Common myeloid progenitor, CD34-positive (primary cell): ENCODE data around the gene TAS1R1. TPM values are rescaled to one million over a fixed set of nuclear protein-coding genes. Genes with fewer than 3 reads are reported as not detected.

Experiments
- CTCF ChIA-PET: fragments of 350-600 bp; sonication (Branson Sonifier 250); formaldehyde crosslinking; loops from one replicate; lab custom pipeline; 2021; ENCODE audit warnings: antibody characterized with exemption; lab: Charles Lee
- POLR2A ChIA-PET: fragments of 350-600 bp; sonication (Branson Sonifier 250); formaldehyde crosslinking; loops from one replicate; lab custom pipeline; 2021; ENCODE audit warnings: antibody characterized with exemption; lab: Charles Lee
- DNase-seq, 3 donors: peaks; one replicate each; pipeline versions ENCODE4 v3.0.0 to v3.0.0-alpha.2; 2013
- H3K27ac ChIP-seq, 2 experiments: 1 replicate in 1 of 2; 2 replicates in 1 of 2; pipeline ENCODE4 v1.7.0; 2013; ENCODE audit warnings: inconsistent platforms in 2 of 2, low read length in 2 of 2, mild to moderate bottlenecking in 2 of 2, low read depth in 1 of 2, moderate library complexity in 1 of 2; ENCODE audit not compliant: severe bottlenecking in 2 of 2, insufficient read depth in 1 of 2, poor library complexity in 1 of 2
- H3K27me3 ChIP-seq, 5 experiments: replicated peaks in 2 of 5; 1 replicate in 3 of 5; 2 replicates in 2 of 5; pipeline versions ENCODE4 v1.6.1 to v1.7.0; 2013; ENCODE audit warnings: low read length in 4 of 5, mild to moderate bottlenecking in 2 of 5, moderate library complexity in 2 of 5, inconsistent platforms in 1 of 5; ENCODE audit not compliant: insufficient read depth in 5 of 5, control insufficient read depth in 4 of 5
- H3K36me3 ChIP-seq, 4 experiments: 1 replicate in 2 of 4; 2 replicates in 2 of 4; pipeline versions ENCODE4 v1.6.1 to v1.7.0; 2013; ENCODE audit warnings: low read length in 3 of 4, control low read depth in 1 of 4, mild to moderate bottlenecking in 1 of 4; ENCODE audit not compliant: control insufficient read depth in 4 of 4, insufficient read depth in 4 of 4
- H3K4me1 ChIP-seq, 4 experiments: 1 replicate in 3 of 4; 2 replicates in 1 of 4; pipeline versions ENCODE4 v1.6.1 to v1.7.1; 2013; ENCODE audit warnings: low read length in 3 of 4, mild to moderate bottlenecking in 3 of 4, control low read depth in 1 of 4, inconsistent platforms in 1 of 4, moderate library complexity in 1 of 4; ENCODE audit not compliant: control insufficient read depth in 4 of 4, insufficient read depth in 4 of 4; ENCODE audit errors: control extremely low read depth in 1 of 4
- H3K4me3 ChIP-seq, 7 experiments: 1 replicate in 4 of 7; 2 replicates in 3 of 7; pipeline versions ENCODE4 v1.5.1 to v1.7.0; 2013; ENCODE audit warnings: mild to moderate bottlenecking in 7 of 7, low read length in 6 of 7, moderate library complexity in 6 of 7, inconsistent platforms in 2 of 7, low read depth in 2 of 7, control low read depth in 1 of 7; ENCODE audit not compliant: insufficient read depth in 4 of 7, control insufficient read depth in 1 of 7; ENCODE audit errors: extremely low read depth in 1 of 7
- H3K9me3 ChIP-seq, 5 experiments: 1 replicate in 4 of 5; 2 replicates in 1 of 5; pipeline versions ENCODE4 v1.6.1 to v1.7.1; 2013; ENCODE audit warnings: low read length in 4 of 5, mild to moderate bottlenecking in 2 of 5, inconsistent platforms in 1 of 5, low read depth in 1 of 5, moderate library complexity in 1 of 5; ENCODE audit not compliant: control insufficient read depth in 4 of 5, insufficient read depth in 2 of 5; ENCODE audit errors: control extremely low read depth in 1 of 5
- WGBS: methylation state at CpG from one replicate; pipeline ENCODE4 v1.1.5; 2013; ENCODE audit not compliant: insufficient coverage; 5-methylcytosine and 5-hydroxymethylcytosine counted together
- polyA plus RNA-seq: library from polyadenylated mRNA; unstranded; fragments of 120-200 nt; gene quantifications from one replicate; pipeline ENCODE4 v1.2.1, GENCODE V29; 2013

TAS1R1 gene
- polyA plus RNA-seq, result 0.04 TPM

DNA sequence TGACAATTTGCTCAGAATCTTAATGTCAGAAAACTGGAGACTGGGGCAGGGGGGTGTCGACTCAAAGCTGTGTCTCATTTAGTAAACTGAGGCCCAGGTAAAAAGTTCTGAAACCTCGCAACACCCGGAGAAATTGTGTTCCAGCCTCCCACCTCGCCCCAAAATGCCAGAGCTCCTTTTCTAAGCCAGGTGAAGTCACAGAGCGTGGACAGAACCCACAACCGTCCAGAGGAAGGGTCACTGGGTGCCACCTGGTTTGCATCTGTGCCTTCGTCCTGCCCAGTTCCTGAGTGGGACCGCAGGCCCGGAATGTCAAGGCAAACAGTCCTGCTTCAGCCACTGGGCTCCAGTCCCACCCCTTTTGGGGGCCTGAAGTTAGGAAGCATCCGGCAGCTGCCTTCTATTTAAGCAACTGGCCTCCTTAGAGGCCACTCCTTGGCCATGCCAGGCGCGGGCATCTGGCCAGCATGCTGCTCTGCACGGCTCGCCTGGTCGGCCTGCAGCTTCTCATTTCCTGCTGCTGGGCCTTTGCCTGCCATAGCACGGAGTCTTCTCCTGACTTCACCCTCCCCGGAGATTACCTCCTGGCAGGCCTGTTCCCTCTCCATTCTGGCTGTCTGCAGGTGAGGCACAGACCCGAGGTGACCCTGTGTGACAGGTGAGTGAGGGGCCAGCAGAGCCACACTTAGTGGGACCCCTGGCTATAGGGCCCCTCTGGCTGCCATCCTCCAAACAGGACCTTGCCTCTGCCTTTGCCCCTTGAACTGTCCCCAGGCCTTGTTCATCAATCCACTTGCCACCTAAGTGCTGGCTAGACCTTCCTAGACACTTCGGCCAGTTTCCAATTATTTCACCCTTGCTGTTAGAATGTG is at the start of gene TAS1R1:
TSS of gene TAS1R1 (plus strand) at position 401 of the 872 bp plus-strand sequence. CDS start at position 468, 67 bp downstream.
- no peaks in the 10 kb centered on the region for H3K27me3 ChIP-seq
- H3K27ac ChIP-seq, result peak within 1 kb of the TSS; percentile 75 to 92
- CTCF ChIA-PET, result interaction anchor here (0.6 to 3.7 kb wide), 11 partner anchors 16 to 173 kb away, joined by 3 to 21 read pairs (median 4); partner anchors contain the start of gene ZBTB48
- H3K36me3 ChIP-seq, result peaks cover 0 to 6% (median 4%) of the 10 kb centered on the region in 4 experiments
- DNase-seq, result no peak
- H3K4me3 ChIP-seq, result peak within 1 kb of the TSS; percentile 76 to 95 (median 93)
- 99% methylated on average over 15 of the region's 19 CpGs for WGBS
- H3K9me3 ChIP-seq, result no peaks in the 10 kb centered on the region
- H3K4me1 ChIP-seq, result peaks cover 5 to 19% (median 15%) of the 10 kb centered on the region in 4 experiments
- POLR2A ChIA-PET, result interaction anchor here (0.8 to 1.0 kb wide), 3 partner anchors 26 to 54 kb away, joined by 3 to 4 read pairs (median 3); no protein-coding TSS in a partner anchor

DNA sequence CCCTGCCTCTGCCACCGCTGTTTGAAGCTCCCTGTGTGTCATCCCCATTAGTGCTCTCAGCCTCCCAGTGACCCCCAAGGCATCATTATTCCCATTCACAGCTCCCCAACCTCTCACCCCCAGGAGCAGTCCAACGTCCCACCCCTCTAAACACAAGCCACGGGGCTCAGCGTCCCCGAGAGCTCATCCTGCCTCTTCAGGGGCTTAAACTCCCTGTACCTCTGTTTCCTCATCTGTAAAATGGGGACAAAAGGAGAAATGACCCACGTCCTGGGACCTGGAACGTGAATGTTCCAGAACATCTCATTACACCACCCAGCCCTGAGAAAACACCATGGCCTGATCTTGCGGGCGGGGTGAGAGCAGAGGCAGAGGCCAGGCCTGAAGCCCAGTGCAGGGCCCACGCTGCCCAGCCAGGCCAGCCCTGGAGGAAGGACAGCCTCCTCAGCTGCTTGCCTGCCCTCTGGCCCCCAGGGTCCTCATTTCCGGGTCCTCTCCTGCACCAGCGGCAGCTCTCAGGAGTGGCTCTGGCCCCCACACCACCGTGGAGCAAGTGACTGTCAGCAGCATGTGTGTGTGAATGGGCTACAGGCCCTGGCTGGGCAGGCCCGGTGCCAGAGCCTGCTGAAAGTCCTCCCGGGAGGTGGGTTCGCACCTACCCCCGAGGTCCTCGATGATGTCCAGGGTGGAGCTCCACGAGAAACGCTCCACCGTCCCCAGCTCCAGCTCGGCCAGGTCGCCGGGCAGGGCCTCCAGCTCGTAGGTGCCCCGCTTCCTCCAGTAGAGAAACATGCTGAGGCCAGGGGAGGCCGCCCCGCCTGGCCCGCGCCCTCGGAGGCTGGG is 49.5 kb upstream of the TAS1R1 start:
- no peak overlapping the region for H3K27ac ChIP-seq
- H3K36me3 ChIP-seq, result no peaks in the 10 kb centered on the region
- H3K4me1 ChIP-seq, result peaks cover 0 to 42% (median 23%) of the 10 kb centered on the region in 4 experiments
- CTCF ChIA-PET, result interaction anchor here (1.2 to 1.8 kb wide), 2 partner anchors 10 to 16 kb away, joined by 3 to 5 read pairs; no protein-coding TSS in a partner anchor
- POLR2A ChIA-PET, result no interaction called here
- DNase-seq, result no peak
- 97% methylated on average over 30 of the region's 31 CpGs for WGBS
- no peaks in the 10 kb centered on the region for H3K9me3 ChIP-seq
- H3K27me3 ChIP-seq, result peaks cover 0 to 2% (median 0%) of the 10 kb centered on the region in 5 experiments
- H3K4me3 ChIP-seq, result no peak overlapping the region

DNA sequence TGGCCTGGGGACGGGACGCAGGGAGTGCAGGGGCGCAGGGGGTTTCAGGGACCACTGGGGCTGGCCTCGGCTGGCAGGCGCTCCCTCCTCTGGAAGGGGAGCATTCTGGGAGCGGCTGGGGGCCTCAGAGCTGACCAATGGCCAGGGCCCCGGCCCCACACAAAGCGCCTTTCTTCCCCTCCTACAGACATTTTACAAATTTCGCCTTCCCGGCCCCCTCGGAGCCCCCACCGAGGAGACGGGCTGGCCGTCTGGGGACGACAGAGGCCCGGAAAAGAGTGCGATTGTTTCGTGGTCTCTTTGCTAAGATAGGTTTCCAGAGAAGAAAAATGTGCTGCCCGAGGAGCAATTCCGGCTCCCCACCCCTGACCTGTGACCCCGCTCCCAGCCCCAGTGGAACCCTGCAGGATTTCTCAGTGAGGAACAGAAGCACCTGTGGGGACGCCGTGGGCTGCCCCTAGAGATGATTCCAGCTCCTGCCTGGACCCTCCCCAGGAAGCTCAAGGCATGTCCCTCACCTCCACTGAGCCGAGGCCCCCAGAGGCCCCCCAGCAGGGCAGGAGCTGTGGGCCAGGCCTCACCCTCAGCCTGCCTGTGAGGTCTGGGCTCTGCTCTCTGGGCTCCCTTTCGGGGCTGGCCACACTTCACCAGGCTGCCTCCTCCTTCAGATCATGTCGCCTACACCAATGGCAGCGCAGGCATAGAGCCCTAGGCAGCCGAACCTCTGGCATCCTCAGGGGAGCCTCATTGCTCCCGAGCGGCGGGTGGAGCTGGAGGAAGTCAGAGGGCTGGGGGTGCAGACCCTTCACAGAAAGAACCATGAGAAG is 48.7 kb upstream of the TAS1R1 start:
- ChIA-PET POLR2A (interaction anchor here (0.6 kb wide), 1 partner anchor 11 kb away, joined by 3 read pairs; no protein-coding TSS in a partner anchor), CTCF (interaction anchor here (0.9 to 1.2 kb wide), 2 partner anchors 17 kb away, joined by 3 read pairs; no protein-coding TSS in a partner anchor)
- Histone ChIP-seq H3K9me3 (no peaks in the 10 kb centered on the region), H3K4me1 (peaks cover 0 to 42% (median 23%) of the 10 kb centered on the region in 4 experiments), H3K27ac (no peak overlapping the region), H3K4me3 (no peak overlapping the region), H3K36me3 (no peaks in the 10 kb centered on the region), H3K27me3 (peaks cover 0 to 2% (median 0%) of the 10 kb centered on the region in 5 experiments)
- 93% methylated on average over 28 of the region's 31 CpGs for WGBS
- DNase-seq, result no peak

DNA sequence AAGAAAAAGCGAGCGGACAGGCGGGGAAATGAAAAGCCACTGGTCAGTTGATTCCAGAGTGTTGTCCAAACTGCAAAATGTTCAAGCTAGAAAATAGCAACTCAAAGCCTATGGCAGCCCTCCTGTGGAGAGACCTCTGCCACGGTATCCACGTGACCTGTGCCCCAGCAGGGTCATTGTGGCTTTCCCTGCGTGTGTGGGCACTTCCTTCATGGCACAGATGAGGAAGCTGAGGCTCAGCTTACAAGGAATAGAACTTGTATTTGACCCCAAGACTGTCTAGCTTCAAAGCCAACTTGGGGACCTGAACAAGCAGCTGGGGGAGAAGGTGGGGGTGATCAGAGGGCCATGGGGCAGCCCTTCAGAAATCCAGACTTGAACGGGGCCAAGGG is 48.1 kb upstream of the TAS1R1 start:
- ChIA-PET CTCF (interaction anchor here (0.9 to 1.0 kb wide), 2 partner anchors 16 to 18 kb away, joined by 3 read pairs; no protein-coding TSS in a partner anchor), POLR2A (interaction anchor here (0.6 kb wide), 1 partner anchor 12 kb away, joined by 3 read pairs; no protein-coding TSS in a partner anchor)
- no peaks in the 10 kb centered on the region for H3K9me3 ChIP-seq
- peak; percentile 34 to 68 (median 57) for DNase-seq
- peaks cover 0 to 42% (median 23%) of the 10 kb centered on the region in 4 experiments for H3K4me1 ChIP-seq
- H3K4me3 ChIP-seq, result no peak overlapping the region
- H3K36me3 ChIP-seq, result no peaks in the 10 kb centered on the region
- peaks cover 0 to 2% (median 0%) of the 10 kb centered on the region in 5 experiments for H3K27me3 ChIP-seq
- no peak overlapping the region for H3K27ac ChIP-seq
- WGBS, result 51% methylated on average over 6 of the region's 7 CpGs

DNA sequence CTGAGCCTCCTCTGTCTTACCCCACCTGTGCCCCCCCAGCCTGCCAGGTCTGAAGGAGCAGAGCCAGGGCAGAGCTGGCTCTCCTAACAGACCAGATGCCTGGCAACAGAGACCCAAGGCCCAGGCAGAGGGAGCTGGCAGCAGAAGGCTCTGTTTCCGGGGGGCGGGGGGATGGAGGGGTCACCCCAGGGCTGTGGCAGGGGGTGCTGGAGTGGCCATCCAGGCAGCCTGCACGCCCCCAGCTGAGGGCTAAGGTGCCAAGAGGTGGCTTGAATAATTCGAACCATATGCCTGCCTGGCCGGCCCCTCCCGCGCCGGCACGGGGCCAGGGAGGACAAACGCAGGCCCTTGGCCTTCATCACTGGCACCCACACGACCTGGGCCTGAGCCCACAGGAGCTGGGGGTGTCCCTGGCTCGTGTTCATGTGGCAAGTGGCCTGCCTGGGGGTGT is 47.6 kb upstream of the TAS1R1 start:
- Histone ChIP-seq H3K4me3 (no peak overlapping the region), H3K9me3 (no peaks in the 10 kb centered on the region), H3K27ac (no peak overlapping the region), H3K36me3 (no peaks in the 10 kb centered on the region), H3K27me3 (peaks cover 0 to 1% (median 0%) of the 10 kb centered on the region in 5 experiments), H3K4me1 (peaks cover 0 to 46% (median 23%) of the 10 kb centered on the region in 4 experiments)
- DNase-seq, result no peak
- 98% methylated on average over 8 of the region's 12 CpGs for WGBS
- ChIA-PET CTCF (interaction anchor here (0.9 to 1.0 kb wide), 2 partner anchors 15 to 19 kb away, joined by 3 read pairs; no protein-coding TSS in a partner anchor), POLR2A (interaction anchor here (0.6 kb wide), 1 partner anchor 12 kb away, joined by 3 read pairs; no protein-coding TSS in a partner anchor)
